Measurements from ENCODE around the gene ZNF217. TPM values are rescaled to one million over a fixed set of nuclear protein-coding genes. Genes with fewer than 3 reads are reported as not detected.
"Not testable (repeated sequence)": the region's sequence is repeated elsewhere in the genome, so short reads cannot be mapped to it uniquely, and the experiment has no call there.

The ZNF217 gene
- total RNA-seq, 1 donor from 2014 or later = 64.7 TPM

GRCh38 chr20:53636540-53637097, 43.0 kb upstream of the ZNF217 start:
- H3K27ac Mint-ChIP-seq (ENCODE audit: unreplicated experiment) = no peak overlapping the region

GRCh38 chr20:53635221-53635620, 41.6 kb upstream of the ZNF217 start:
- Mint-ChIP-seq H3K36me3 (ENCODE audit: unreplicated experiment) (no peaks in the 10 kb centered on the region), H3K9me3 (ENCODE audit: unreplicated experiment) (peaks cover 3% of the 10 kb centered on the region), H3K4me1 (ENCODE audit: low read depth, unreplicated experiment) (no peaks in the 10 kb centered on the region), H3K27ac (ENCODE audit: unreplicated experiment) (no peak overlapping the region), H3K27me3 (ENCODE audit: unreplicated experiment) (peaks cover 4% of the 10 kb centered on the region), H3K4me3 (ENCODE audit: unreplicated experiment) (no peak overlapping the region)
- TF ChIP-seq CTCF (IDR thresholded peaks at IDR 0.05; ENCODE audit: partially characterized antibody, unreplicated experiment) = no peak
- DNase-seq = no peak

More at GRCh38 chr20:53636540-53637097, 43.0 kb upstream of the ZNF217 start:
- Mint-ChIP-seq H3K27me3 (ENCODE audit: unreplicated experiment) (peaks cover 4% of the 10 kb centered on the region), H3K36me3 (ENCODE audit: unreplicated experiment) (no peaks in the 10 kb centered on the region), H3K9me3 (ENCODE audit: unreplicated experiment) (peaks cover 3% of the 10 kb centered on the region), H3K4me1 (ENCODE audit: low read depth, unreplicated experiment) (no peaks in the 10 kb centered on the region), H3K4me3 (ENCODE audit: unreplicated experiment) (no peak overlapping the region)
- no peak for DNase-seq
- no peak for TF ChIP-seq CTCF (IDR thresholded peaks at IDR 0.05; ENCODE audit: partially characterized antibody, unreplicated experiment)

GRCh38 chr20:53631909-53632662, 38.4 kb upstream of the ZNF217 start:
- Mint-ChIP-seq H3K4me1 (ENCODE audit: low read depth, unreplicated experiment) (no peaks in the 10 kb centered on the region), H3K4me3 (ENCODE audit: unreplicated experiment) (no peak overlapping the region), H3K36me3 (ENCODE audit: unreplicated experiment) (no peaks in the 10 kb centered on the region), H3K27me3 (ENCODE audit: unreplicated experiment) (no peaks in the 10 kb centered on the region), H3K9me3 (ENCODE audit: unreplicated experiment) (peaks cover 3% of the 10 kb centered on the region), H3K27ac (ENCODE audit: unreplicated experiment) (no peak overlapping the region)
- no peak for DNase-seq
- TF ChIP-seq CTCF (IDR thresholded peaks at IDR 0.05; ENCODE audit: partially characterized antibody, unreplicated experiment) = no peak

- H3K27me3 Mint-ChIP-seq (ENCODE audit: unreplicated experiment) = no peaks in the 10 kb centered on the region
These were observed 35.8 kb upstream of the ZNF217 start for GRCh38 chr20:53629436-53629835.

GRCh38 chr20:53628758-53629157, 35.1 kb upstream of the ZNF217 start:
- not testable (repeated sequence) for H3K9me3 Mint-ChIP-seq (ENCODE audit: unreplicated experiment); H3K4me1 Mint-ChIP-seq (ENCODE audit: low read depth, unreplicated experiment); H3K27me3 Mint-ChIP-seq (ENCODE audit: unreplicated experiment); H3K27ac Mint-ChIP-seq (ENCODE audit: unreplicated experiment); DNase-seq; H3K36me3 Mint-ChIP-seq (ENCODE audit: unreplicated experiment); H3K4me3 Mint-ChIP-seq (ENCODE audit: unreplicated experiment)

More at GRCh38 chr20:53629436-53629835, 35.8 kb upstream of the ZNF217 start:
- H3K27ac Mint-ChIP-seq (ENCODE audit: unreplicated experiment) = no peak overlapping the region
- DNase-seq = no peak
- H3K9me3 Mint-ChIP-seq (ENCODE audit: unreplicated experiment) = peaks cover 1% of the 10 kb centered on the region
- H3K36me3 Mint-ChIP-seq (ENCODE audit: unreplicated experiment) = no peaks in the 10 kb centered on the region
- no peaks in the 10 kb centered on the region for H3K4me1 Mint-ChIP-seq (ENCODE audit: low read depth, unreplicated experiment)
- TF ChIP-seq CTCF (IDR thresholded peaks at IDR 0.05; ENCODE audit: partially characterized antibody, unreplicated experiment) = no peak
- no peak overlapping the region for H3K4me3 Mint-ChIP-seq (ENCODE audit: unreplicated experiment)

Measured in glutamatergic neuron (in vitro differentiated cells).